Neural cell (in vitro differentiated cells): Measurements from ENCODE around the gene RFX2. TPM values are rescaled to one million over a fixed set of nuclear protein-coding genes. Genes with fewer than 3 reads are reported as not detected.

Experiments used
- H2AFZ ChIP-seq: fragments of 200-600, 300-800 bp; sonication (generic), shearing (Covaris generic); 2 replicates; pipeline ENCODE4 v1.6.0; 2014; ENCODE audit warnings: low read depth, mild to moderate bottlenecking, antibody characterized with exemption, low read length, moderate library complexity
- H3F3A ChIP-seq: fragments of 200-600 bp; shearing (Covaris generic); 2 replicates; pipeline ENCODE4 v1.6.1; 2016; ENCODE audit warnings: mild to moderate bottlenecking, moderate library complexity, mixed read lengths, antibody characterized with exemption, low read length; ENCODE audit not compliant: insufficient read depth, poor library complexity, severe bottlenecking
- H3K27ac ChIP-seq: fragments of 200-600, 300-800 bp; sonication (generic), shearing (Covaris generic); 2 replicates; pipeline ENCODE4 v1.5.1; 2014; ENCODE audit warnings: mild to moderate bottlenecking, low read length, moderate library complexity
- H3K27me3 ChIP-seq: fragments of 300-800, 200-600 bp; sonication (generic), shearing (Covaris generic); 2 replicates; pipeline ENCODE4 v1.6.0; 2014; ENCODE audit warnings: mild to moderate bottlenecking, low read depth, low read length, moderate library complexity; ENCODE audit not compliant: insufficient read depth
- H3K36me3 ChIP-seq: fragments of 300-800, 200-600 bp; sonication (generic), shearing (Covaris generic); 2 replicates; pipeline ENCODE4 v1.5.1; 2014; ENCODE audit warnings: mild to moderate bottlenecking, antibody characterized with exemption, low read length, moderate library complexity; ENCODE audit not compliant: insufficient read depth
- H3K4me2 ChIP-seq: fragments of 300-800, 200-600 bp; sonication (generic), shearing (Covaris generic); 2 replicates; pipeline ENCODE4 v1.6.0; 2014; ENCODE audit warnings: mild to moderate bottlenecking, low read length
- H3K4me3 ChIP-seq: fragments of 300-800, 200-600 bp; sonication (generic), shearing (Covaris generic); 2 replicates; pipeline ENCODE4 v1.5.1; 2014; ENCODE audit warnings: mild to moderate bottlenecking, low read length, moderate library complexity
- H3K79me2 ChIP-seq: fragments of 200-600 bp; shearing (Covaris generic); replicated peaks from 2 replicates; pipeline ENCODE4 v1.6.0; 2014; ENCODE audit warnings: mild to moderate bottlenecking, low read length, moderate library complexity; ENCODE audit not compliant: insufficient read depth
- H3K9ac ChIP-seq: fragments of 300-800, 200-600 bp; sonication (generic), shearing (Covaris generic); 2 replicates; pipeline ENCODE4 v1.6.1; 2016; ENCODE audit warnings: mild to moderate bottlenecking, low read length, mixed read lengths
- H3K9me2 ChIP-seq: fragments of 200-600 bp; shearing (Covaris generic); 2 replicates; pipeline ENCODE4 v1.6.1; 2016; ENCODE audit warnings: mild to moderate bottlenecking, low read length, mixed read lengths; ENCODE audit not compliant: insufficient read depth
- H3K9me3 ChIP-seq: fragments of 200-600, 300-800 bp; sonication (generic), shearing (Covaris generic); 2 replicates; pipeline ENCODE4 v1.6.1; 2016; ENCODE audit warnings: mild to moderate bottlenecking, mixed run types, low read length, moderate library complexity, mixed read lengths
- H4K20me1 ChIP-seq: fragments of 200-600 bp; shearing (Covaris generic); 2 replicates; pipeline ENCODE4 v1.6.1; 2016; ENCODE audit warnings: mild to moderate bottlenecking, mixed run types; ENCODE audit not compliant: insufficient read depth
- EP300 ChIP-seq: fragments of 450-650 bp; conservative IDR thresholded peaks from 2 replicates; pipeline ENCODE4 v1.6.1; 2014; ENCODE audit warnings: antibody characterized with exemption, mild to moderate bottlenecking, moderate library complexity; ENCODE audit not compliant: poor library complexity, severe bottlenecking
- EZH2 ChIP-seq: fragments of 200-600, 300-800 bp; shearing (Covaris generic), sonication (generic); IDR thresholded peaks from 2 replicates; pipeline ENCODE4 v1.6.1; 2014; ENCODE audit warnings: antibody characterized with exemption, low read length, borderline replicate concordance, mild to moderate bottlenecking; ENCODE audit not compliant: insufficient read depth, poor library complexity, severe bottlenecking
- MXI1 ChIP-seq: fragments of 450-650 bp; conservative IDR thresholded peaks from 2 replicates; pipeline ENCODE4 v1.6.1; 2014; ENCODE audit warnings: antibody characterized with exemption, mild to moderate bottlenecking; ENCODE audit not compliant: poor library complexity, severe bottlenecking
- POLR2AphosphoS5 ChIP-seq: IDR thresholded peaks from 2 replicates; pipeline ENCODE4 v1.6.1; 2012
- RAD21 ChIP-seq: fragments of 450-650 bp; conservative IDR thresholded peaks from 2 replicates; pipeline ENCODE4 v1.6.1; 2014; ENCODE audit warnings: antibody characterized with exemption, mild to moderate bottlenecking, moderate library complexity
- SMC3 ChIP-seq: fragments of 450-650 bp; conservative IDR thresholded peaks from 2 replicates; pipeline ENCODE4 v1.6.1; 2014; ENCODE audit warnings: antibody characterized with exemption, mild to moderate bottlenecking, moderate library complexity; ENCODE audit not compliant: poor library complexity
- TAF1 ChIP-seq: IDR thresholded peaks from 2 replicates; pipeline ENCODE4 v1.6.1; 2012; ENCODE audit warnings: low read depth
- polyA plus RNA-seq: library from polyadenylated mRNA; depleted of rRNA; stranded (reverse); fragments of >200 nt; gene quantifications from 2 replicates; pipeline ENCODE4 v1.2.3, GENCODE V29; 2014
- TF ChIP-seq, protein P1 (sequence below): IDR thresholded peaks from 2 replicates; pipeline ENCODE4 v1.6.1; 2012; ENCODE audit warnings: borderline replicate concordance
- TF ChIP-seq, protein P2 (sequence below): fragments of 450-650 bp; IDR thresholded peaks from 2 replicates; pipeline ENCODE4 v1.5.1; 2014; ENCODE audit warnings: antibody characterized with exemption, mild to moderate bottlenecking, moderate library complexity; ENCODE audit not compliant: poor library complexity, severe bottlenecking

The RFX2 gene
- polyA plus RNA-seq, 1 donor from 2014 or later = 0.69 TPM

DNA sequence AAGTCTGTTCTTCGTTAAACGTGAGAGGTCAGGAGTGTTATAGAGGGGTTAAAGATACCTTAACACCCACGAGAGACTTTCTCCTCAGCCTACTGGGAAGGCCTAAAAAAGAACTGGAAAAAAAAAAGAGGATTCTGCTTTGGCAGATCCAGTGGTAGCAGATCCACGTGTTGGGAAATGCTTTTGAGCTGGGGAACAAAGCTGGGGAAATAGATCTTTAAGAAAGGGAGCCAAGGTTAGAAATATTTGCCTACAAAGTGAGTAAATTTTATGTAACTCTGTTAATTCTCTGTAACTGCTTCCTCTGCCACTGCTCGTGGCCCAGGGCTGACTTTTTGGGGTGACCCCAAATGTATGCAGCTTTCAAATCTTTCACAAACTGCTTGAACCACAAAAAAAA lies 11.7 kb downstream of the RFX2 start:
- no peaks in the 10 kb centered on the region for H3K9me3 ChIP-seq
- no peak overlapping the region for H3K4me2 ChIP-seq
- no peak for TF ChIP-seq POLR2AphosphoS5
- TF ChIP-seq, protein P1, sequence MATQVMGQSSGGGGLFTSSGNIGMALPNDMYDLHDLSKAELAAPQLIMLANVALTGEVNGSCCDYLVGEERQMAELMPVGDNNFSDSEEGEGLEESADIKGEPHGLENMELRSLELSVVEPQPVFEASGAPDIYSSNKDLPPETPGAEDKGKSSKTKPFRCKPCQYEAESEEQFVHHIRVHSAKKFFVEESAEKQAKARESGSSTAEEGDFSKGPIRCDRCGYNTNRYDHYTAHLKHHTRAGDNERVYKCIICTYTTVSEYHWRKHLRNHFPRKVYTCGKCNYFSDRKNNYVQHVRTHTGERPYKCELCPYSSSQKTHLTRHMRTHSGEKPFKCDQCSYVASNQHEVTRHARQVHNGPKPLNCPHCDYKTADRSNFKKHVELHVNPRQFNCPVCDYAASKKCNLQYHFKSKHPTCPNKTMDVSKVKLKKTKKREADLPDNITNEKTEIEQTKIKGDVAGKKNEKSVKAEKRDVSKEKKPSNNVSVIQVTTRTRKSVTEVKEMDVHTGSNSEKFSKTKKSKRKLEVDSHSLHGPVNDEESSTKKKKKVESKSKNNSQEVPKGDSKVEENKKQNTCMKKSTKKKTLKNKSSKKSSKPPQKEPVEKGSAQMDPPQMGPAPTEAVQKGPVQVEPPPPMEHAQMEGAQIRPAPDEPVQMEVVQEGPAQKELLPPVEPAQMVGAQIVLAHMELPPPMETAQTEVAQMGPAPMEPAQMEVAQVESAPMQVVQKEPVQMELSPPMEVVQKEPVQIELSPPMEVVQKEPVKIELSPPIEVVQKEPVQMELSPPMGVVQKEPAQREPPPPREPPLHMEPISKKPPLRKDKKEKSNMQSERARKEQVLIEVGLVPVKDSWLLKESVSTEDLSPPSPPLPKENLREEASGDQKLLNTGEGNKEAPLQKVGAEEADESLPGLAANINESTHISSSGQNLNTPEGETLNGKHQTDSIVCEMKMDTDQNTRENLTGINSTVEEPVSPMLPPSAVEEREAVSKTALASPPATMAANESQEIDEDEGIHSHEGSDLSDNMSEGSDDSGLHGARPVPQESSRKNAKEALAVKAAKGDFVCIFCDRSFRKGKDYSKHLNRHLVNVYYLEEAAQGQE = no peak
- no peak for TF ChIP-seq MXI1
- TF ChIP-seq SMC3 = no peak
- no peak for TF ChIP-seq EP300
- TF ChIP-seq, protein P2, sequence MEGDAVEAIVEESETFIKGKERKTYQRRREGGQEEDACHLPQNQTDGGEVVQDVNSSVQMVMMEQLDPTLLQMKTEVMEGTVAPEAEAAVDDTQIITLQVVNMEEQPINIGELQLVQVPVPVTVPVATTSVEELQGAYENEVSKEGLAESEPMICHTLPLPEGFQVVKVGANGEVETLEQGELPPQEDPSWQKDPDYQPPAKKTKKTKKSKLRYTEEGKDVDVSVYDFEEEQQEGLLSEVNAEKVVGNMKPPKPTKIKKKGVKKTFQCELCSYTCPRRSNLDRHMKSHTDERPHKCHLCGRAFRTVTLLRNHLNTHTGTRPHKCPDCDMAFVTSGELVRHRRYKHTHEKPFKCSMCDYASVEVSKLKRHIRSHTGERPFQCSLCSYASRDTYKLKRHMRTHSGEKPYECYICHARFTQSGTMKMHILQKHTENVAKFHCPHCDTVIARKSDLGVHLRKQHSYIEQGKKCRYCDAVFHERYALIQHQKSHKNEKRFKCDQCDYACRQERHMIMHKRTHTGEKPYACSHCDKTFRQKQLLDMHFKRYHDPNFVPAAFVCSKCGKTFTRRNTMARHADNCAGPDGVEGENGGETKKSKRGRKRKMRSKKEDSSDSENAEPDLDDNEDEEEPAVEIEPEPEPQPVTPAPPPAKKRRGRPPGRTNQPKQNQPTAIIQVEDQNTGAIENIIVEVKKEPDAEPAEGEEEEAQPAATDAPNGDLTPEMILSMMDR = no peak
- TF ChIP-seq TAF1 = no peak
- no peak for TF ChIP-seq RAD21
- no peak for TF ChIP-seq EZH2
- H2AFZ ChIP-seq = no peak overlapping the region
- no peaks in the 10 kb centered on the region for H3K36me3 ChIP-seq
- no peaks in the 10 kb centered on the region for H3K79me2 ChIP-seq
- no peak overlapping the region for H3K27ac ChIP-seq
- no peaks in the 10 kb centered on the region for H4K20me1 ChIP-seq
- H3K4me3 ChIP-seq = no peak overlapping the region
- no peaks in the 10 kb centered on the region for H3K9me2 ChIP-seq
- H3K9ac ChIP-seq = no peak overlapping the region
- no peaks in the 10 kb centered on the region for H3K27me3 ChIP-seq
- H3F3A ChIP-seq = no peaks in the 10 kb centered on the region

DNA sequence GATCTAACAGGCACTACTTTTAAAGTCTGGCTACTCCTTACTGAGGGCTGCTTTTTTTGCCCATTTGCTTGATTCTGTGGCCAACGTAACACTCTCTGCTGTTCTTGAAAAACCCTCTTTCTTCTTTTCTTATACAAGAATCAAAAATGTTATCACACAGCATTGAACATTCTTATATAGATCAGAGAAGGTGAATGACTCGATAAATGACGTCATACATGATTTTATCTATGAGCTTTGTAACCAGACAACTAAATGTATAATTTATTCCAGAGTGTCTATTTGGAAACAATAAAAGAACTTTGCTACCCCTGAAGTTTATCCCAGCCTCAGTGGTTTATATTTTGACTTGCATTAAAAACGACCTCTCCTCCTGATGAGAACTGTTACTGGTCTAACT lies 12.4 kb downstream of the RFX2 start:
- Histone ChIP-seq H3K4me3 (no peak overlapping the region), H3K36me3 (no peaks in the 10 kb centered on the region), H3K27me3 (no peaks in the 10 kb centered on the region), H3K9me3 (no peaks in the 10 kb centered on the region), H3F3A (no peaks in the 10 kb centered on the region), H3K9me2 (no peaks in the 10 kb centered on the region), H3K4me2 (no peak overlapping the region), H3K79me2 (no peaks in the 10 kb centered on the region), H3K27ac (no peak overlapping the region), H2AFZ (no peak overlapping the region), H4K20me1 (no peaks in the 10 kb centered on the region), H3K9ac (no peak overlapping the region)
- TF ChIP-seq MXI1 (no peak), POLR2AphosphoS5 (no peak), EP300 (no peak), RAD21 (no peak), EZH2 (no peak), SMC3 (no peak), TAF1 (no peak)
- TF ChIP-seq, protein P1 = no peak
- TF ChIP-seq, protein P2 = no peak
